ENCODE measurements around the gene VEGFD. TPM values are rescaled to one million over a fixed set of nuclear protein-coding genes. Genes with fewer than 3 reads are reported as not detected.

Gene VEGFD
- total RNA-seq, 4 donors from 2014 or later, result 5.1 to 16.8 (median 9.0) TPM

GRCh38 chrX:15398874-15399273 is 14.7 kb upstream of the VEGFD start:
- TF ChIP-seq CTCF (IDR thresholded peaks at IDR 0.05 in 4 of 5, conservative IDR thresholded peaks at IDR 0.05 in 1 of 5) (no peak), POLR2A (IDR thresholded peaks at IDR 0.05) (no peak)
- no peak overlapping the region for H3K4me3 ChIP-seq
- no peaks in the 10 kb centered on the region for H3K27me3 ChIP-seq
- no peak for DNase-seq
- intact Hi-C loops (cut with DNase I; ENCODE audit: low total_unique reads), result no loop called here
- no peaks in the 10 kb centered on the region for H3K36me3 ChIP-seq
- ATAC-seq, result no peak
- in situ Hi-C loops (cut with MboI; ENCODE audit: low sequenced_read_pairs in 4 of 4), result no loop called here
- no peak overlapping the region for H3K27ac ChIP-seq
- H3K9me3 ChIP-seq, result no peaks in the 10 kb centered on the region
- H3K4me1 ChIP-seq, result no peaks in the 10 kb centered on the region

DNA sequence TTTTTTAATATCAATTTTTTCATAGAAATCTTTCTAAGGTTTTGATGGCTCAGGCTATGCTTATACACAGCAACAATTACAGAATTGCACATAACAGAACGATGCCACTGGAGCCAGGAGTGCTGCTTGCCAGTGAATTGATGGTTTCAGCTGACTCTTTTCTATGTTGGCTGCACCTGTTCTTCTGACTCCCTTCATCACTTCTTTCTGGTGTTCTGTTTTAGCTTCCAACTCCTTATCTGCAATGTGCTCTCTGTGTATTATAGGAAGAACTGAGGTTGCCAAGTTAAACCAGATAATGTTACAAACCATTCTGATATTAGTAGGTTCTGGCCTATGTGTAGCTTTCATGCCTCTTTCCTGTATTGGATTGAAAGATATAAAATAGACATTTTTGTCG is 11.6 kb upstream of the VEGFD start:
- Histone ChIP-seq H3K9me3 (no peaks in the 10 kb centered on the region), H3K36me3 (no peaks in the 10 kb centered on the region), H3K27me3 (no peaks in the 10 kb centered on the region), H3K27ac (no peak overlapping the region), H3K4me3 (no peak overlapping the region), H3K4me1 (no peaks in the 10 kb centered on the region)
- intact Hi-C loops (cut with DNase I; ENCODE audit: low total_unique reads) (no loop called here), in situ Hi-C loops (cut with MboI; ENCODE audit: low sequenced_read_pairs in 4 of 4) (no loop called here)
- TF ChIP-seq POLR2A (IDR thresholded peaks at IDR 0.05) (no peak), CTCF (IDR thresholded peaks at IDR 0.05 in 4 of 5, conservative IDR thresholded peaks at IDR 0.05 in 1 of 5) (no peak)
- ATAC-seq, result no peak
- DNase-seq, result no peak

DNA sequence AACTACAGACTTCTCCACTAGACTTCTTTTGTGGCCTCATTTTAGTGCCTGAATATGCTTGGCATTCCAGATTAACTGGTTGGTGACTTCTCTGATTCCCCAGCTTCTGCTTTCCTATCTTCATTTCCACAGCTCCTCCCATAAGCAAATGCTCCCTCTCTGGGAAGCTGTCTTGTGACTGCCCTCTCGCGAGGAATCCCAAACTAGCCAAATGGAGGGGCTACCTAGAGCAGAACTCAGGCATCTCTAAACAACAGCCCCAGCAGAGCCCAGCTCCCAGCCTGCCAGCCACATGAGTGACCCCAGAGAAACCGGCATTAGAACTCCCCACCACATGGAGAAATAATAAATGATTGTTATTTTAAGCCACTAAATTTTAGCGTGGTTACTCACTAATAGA is 7.6 kb upstream of the VEGFD start:
- in situ Hi-C loops (cut with MboI; ENCODE audit: low sequenced_read_pairs in 4 of 4) (no loop called here), intact Hi-C loops (cut with DNase I; ENCODE audit: low total_unique reads) (no loop called here)
- no peak for TF ChIP-seq CTCF (IDR thresholded peaks at IDR 0.05 in 4 of 5, conservative IDR thresholded peaks at IDR 0.05 in 1 of 5)
- no peak for TF ChIP-seq POLR2A (IDR thresholded peaks at IDR 0.05)
- H3K27me3 ChIP-seq, result no peaks in the 10 kb centered on the region
- H3K27ac ChIP-seq, result no peak overlapping the region
- no peaks in the 10 kb centered on the region for H3K4me1 ChIP-seq
- no peak overlapping the region for H3K4me3 ChIP-seq
- no peaks in the 10 kb centered on the region for H3K36me3 ChIP-seq
- ATAC-seq (no peak), DNase-seq (no peak)
- H3K9me3 ChIP-seq, result no peaks in the 10 kb centered on the region

- Histone ChIP-seq H3K4me1 (peaks cover 0 to 10% of the 10 kb centered on the region in 2 donors), H3K9me3 (no peaks in the 10 kb centered on the region), H3K4me3 (no peak overlapping the region), H3K36me3 (no peaks in the 10 kb centered on the region), H3K27ac (no peak overlapping the region), H3K27me3 (peaks cover 0 to 4% (median 0%) of the 10 kb centered on the region in 3 donors)
- intact Hi-C loops (cut with DNase I; ENCODE audit: low total_unique reads) (no loop called here), in situ Hi-C loops (cut with MboI; ENCODE audit: low sequenced_read_pairs in 4 of 4) (no loop called here)
- TF ChIP-seq POLR2A (IDR thresholded peaks at IDR 0.05) (no peak), CTCF (IDR thresholded peaks at IDR 0.05 in 4 of 5, conservative IDR thresholded peaks at IDR 0.05 in 1 of 5) (no peak)
- DNase-seq, result no peak
- ATAC-seq, result no peak
Observed at GRCh38 chrX:15382813-15383212, 1.4 kb downstream of the VEGFD start.

GRCh38 chrX:15376956-15377355 is 7.3 kb downstream of the VEGFD start:
- in situ Hi-C loops (cut with MboI; ENCODE audit: low sequenced_read_pairs in 4 of 4) (no loop called here), intact Hi-C loops (cut with DNase I; ENCODE audit: low total_unique reads) (no loop called here)
- no peak for ATAC-seq
- Histone ChIP-seq H3K27me3 (peaks cover 0 to 7% (median 0%) of the 10 kb centered on the region in 3 donors), H3K4me3 (no peak overlapping the region), H3K9me3 (no peaks in the 10 kb centered on the region), H3K27ac (no peak overlapping the region), H3K36me3 (no peaks in the 10 kb centered on the region), H3K4me1 (no peaks in the 10 kb centered on the region)
- no peak for TF ChIP-seq POLR2A (IDR thresholded peaks at IDR 0.05)
- TF ChIP-seq CTCF (IDR thresholded peaks at IDR 0.05 in 4 of 5, conservative IDR thresholded peaks at IDR 0.05 in 1 of 5), result no peak
- DNase-seq, result no peak

Measured in gastrocnemius medialis (tissue), 4 donors.